D721Med (cell line): ENCODE results near the gene KIAA1549.

Experiments used
- DNase-seq: peaks from one replicate; pipeline ENCODE4 v3.0.0; 2011; ENCODE audit warnings: low spot score; ENCODE audit not compliant: insufficient read length
- FAIRE-seq: peaks from 2 replicates; lab custom pipeline; 2011; peaks lifted over from hg19 to GRCh38; lab: Jason Lieb, UNC
- CTCF ChIP-seq: IDR thresholded peaks from 2 replicates; pipeline ENCODE4 v1.5.1; 2012; ENCODE audit warnings: mild to moderate bottlenecking, control low read depth; ENCODE audit not compliant: insufficient read depth; ENCODE audit errors: missing control alignments

The KIAA1549 gene

GRCh38 chr7:138868711-138869110 is 112.5 kb downstream of the KIAA1549 start:
- FAIRE-seq = no peak

GRCh38 chr7:138867744-138868143 is 113.4 kb downstream of the KIAA1549 start:
- DNase-seq = no peak
- no peak for TF ChIP-seq CTCF
- no peak for FAIRE-seq

More at GRCh38 chr7:138868711-138869110, 112.5 kb downstream of the KIAA1549 start:
- no peak for DNase-seq
- TF ChIP-seq CTCF = no peak

- no peak for FAIRE-seq
- DNase-seq = no peak
- no peak for TF ChIP-seq CTCF
Measured at GRCh38 chr7:138866353-138866752, 114.8 kb downstream of the KIAA1549 start.

- DNase-seq (no peak), FAIRE-seq (no peak)
- peak; percentile 25 for TF ChIP-seq CTCF
Measured at GRCh38 chr7:138865843-138866242, 115.3 kb downstream of the KIAA1549 start.

- no peak for FAIRE-seq
- TF ChIP-seq CTCF = no peak
- no peak for DNase-seq
Measured at GRCh38 chr7:138864667-138865066, 116.5 kb downstream of the KIAA1549 start.

GRCh38 chr7:138863931-138864330 is 117.3 kb downstream of the KIAA1549 start:
- no peak for TF ChIP-seq CTCF
- DNase-seq (no peak), FAIRE-seq (no peak)

- no peak for TF ChIP-seq CTCF
- FAIRE-seq = no peak
- DNase-seq = no peak
Measured at GRCh38 chr7:138861051-138861450, 120.1 kb downstream of the KIAA1549 start.
